CD4-positive, alpha-beta memory T cell (primary cell): ENCODE results near the gene HGD. TPM values are rescaled to one million over a fixed set of nuclear protein-coding genes. Genes with fewer than 3 reads are reported as not detected.
"Not testable (repeated sequence)": the region's sequence is repeated elsewhere in the genome, so short reads cannot be mapped to it uniquely, and the experiment has no call there.

ENCODE experiments used
- CTCF ChIA-PET: fragments of 350-600 bp; sonication (Branson Sonifier 250); formaldehyde crosslinking; loops from one replicate; lab custom pipeline; 2021; ENCODE audit warnings: inconsistent platforms; ENCODE audit not compliant: partially characterized antibody; lab: Charles Lee
- POLR2A ChIA-PET: fragments of 350-600 bp; sonication (Branson Sonifier 250); formaldehyde crosslinking; loops from one replicate; lab custom pipeline; 2021; ENCODE audit not compliant: partially characterized antibody; lab: Charles Lee
- DNase-seq, 5 donors: peaks; one replicate each; pipeline versions ENCODE4 v3.0.0 to v3.0.0-alpha.2; 2020 to 2022; ENCODE audit warnings: mixed read lengths in 1 of 5
- H3K27ac ChIP-seq: one replicate; pipeline ENCODE4 v1.7.0; 2013; ENCODE audit warnings: low read depth, low read length
- H3K27me3 ChIP-seq: 2 replicates; pipeline ENCODE4 v1.7.0; 2013; ENCODE audit warnings: mild to moderate bottlenecking, low read length, moderate library complexity; ENCODE audit not compliant: insufficient read depth
- H3K36me3 ChIP-seq: 2 replicates; pipeline ENCODE4 v1.7.0; 2013; ENCODE audit warnings: mild to moderate bottlenecking, low read length, moderate library complexity; ENCODE audit not compliant: insufficient read depth
- H3K4me1 ChIP-seq: 2 replicates; pipeline ENCODE4 v1.7.0; 2013; ENCODE audit warnings: mild to moderate bottlenecking, low read length, moderate library complexity; ENCODE audit not compliant: insufficient read depth
- H3K4me3 ChIP-seq, 2 donors: one replicate each; pipeline ENCODE4 v1.7.0; 2013; ENCODE audit warnings: low read length in 2 of 2, mild to moderate bottlenecking in 1 of 2
- H3K9me3 ChIP-seq, 2 donors: one replicate each; pipeline ENCODE4 v1.7.0; 2013; ENCODE audit warnings: low read length in 2 of 2, control low read depth in 1 of 2; ENCODE audit not compliant: control insufficient read depth in 1 of 2
- H3K27ac Mint-ChIP-seq, 7 donors: one replicate each; pipeline ENCODE4 v1.8.0; 2020 to 2021; ENCODE audit warnings: mixed read lengths in 7 of 7, mild to moderate bottlenecking in 6 of 7, inconsistent platforms in 3 of 7, moderate library complexity in 3 of 7
- H3K27me3 Mint-ChIP-seq, 2 donors: one replicate each; pipeline ENCODE4 v1.8.0; 2020 to 2021; ENCODE audit warnings: mixed read lengths in 2 of 2
- H3K36me3 Mint-ChIP-seq, 2 donors: one replicate each; pipeline ENCODE4 v1.8.0; 2020 to 2021; ENCODE audit warnings: mixed read lengths in 2 of 2, inconsistent platforms in 1 of 2, mild to moderate bottlenecking in 1 of 2
- H3K4me1 Mint-ChIP-seq, 4 donors: one replicate each; pipeline ENCODE4 v1.8.0; 2020 to 2021; ENCODE audit warnings: mixed read lengths in 4 of 4, mild to moderate bottlenecking in 1 of 4
- H3K4me3 Mint-ChIP-seq, 8 donors: one replicate each; pipeline ENCODE4 v1.8.0; 2020 to 2021; ENCODE audit warnings: mixed read lengths in 8 of 8, mild to moderate bottlenecking in 7 of 8, moderate library complexity in 6 of 8, inconsistent platforms in 3 of 8
- H3K9me3 Mint-ChIP-seq, 8 donors: one replicate each; pipeline ENCODE4 v1.8.0; 2020 to 2021; ENCODE audit warnings: mixed read lengths in 8 of 8, mild to moderate bottlenecking in 5 of 8, inconsistent platforms in 3 of 8, moderate library complexity in 1 of 8
- intact Hi-C: fragments of 100-400 bp; cut with micrococcal nuclease; formaldehyde crosslinking; loops from one replicate; pipeline ENCODE4 v1.15.1; 2023
- polyA plus RNA-seq, 2 donors: library from polyadenylated mRNA; unstranded; fragments of 300-500 nt; fragmentation: Illumina TruSeq; gene quantifications; one replicate each; pipeline ENCODE4 v1.2.3, GENCODE V29; 2021
- total RNA-seq, 2 experiments: library from RNA; stranded (reverse); gene quantifications; one replicate each; pipeline ENCODE4 v1.2.3, GENCODE V29; 2021

HGD gene
- total and polyA plus RNA-seq, 4 experiments from 2014 or later: 2.6 to 3.0 TPM; not detected in 2

DNA sequence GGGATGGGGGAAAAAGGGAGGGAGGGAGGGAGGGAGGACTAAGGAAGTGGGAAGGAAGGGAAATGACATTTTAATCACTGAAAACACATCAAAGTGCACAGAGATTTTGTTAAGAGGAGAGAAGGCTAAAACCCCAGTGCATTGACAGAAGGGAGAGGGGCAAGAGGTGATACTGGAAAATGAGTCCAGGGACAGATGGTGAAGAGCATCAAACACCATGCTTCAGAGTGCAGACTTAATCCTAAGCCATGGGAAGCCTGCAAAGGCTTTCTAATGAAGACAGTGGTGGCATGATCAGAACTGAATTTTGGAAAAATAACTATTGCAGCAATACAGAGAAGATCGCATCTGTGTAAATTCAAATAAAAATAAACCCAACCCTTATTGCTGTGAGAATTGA is 41.8 kb downstream of the HGD start:
- Mint-ChIP-seq H3K27ac (peak overlapping the region in 1 of 7 donors; percentile 61), H3K4me3 (no peak overlapping the region), H3K36me3 (peaks cover 0 to 8% of the 10 kb centered on the region in 2 donors), H3K4me1 (peaks cover 6 to 17% (median 11%) of the 10 kb centered on the region in 4 donors), H3K27me3 (no peaks in the 10 kb centered on the region), H3K9me3 (peaks cover 0 to 7% (median 0%) of the 10 kb centered on the region in 8 donors)
- Histone ChIP-seq H3K9me3 (no peaks in the 10 kb centered on the region), H3K4me3 (no peak overlapping the region), H3K4me1 (no peaks in the 10 kb centered on the region), H3K36me3 (no peaks in the 10 kb centered on the region), H3K27ac (no peak overlapping the region), H3K27me3 (no peaks in the 10 kb centered on the region)
- POLR2A ChIA-PET: no interaction called here
- intact Hi-C loops: no loop called here
- CTCF ChIA-PET: no interaction called here
- DNase-seq: no peak

DNA sequence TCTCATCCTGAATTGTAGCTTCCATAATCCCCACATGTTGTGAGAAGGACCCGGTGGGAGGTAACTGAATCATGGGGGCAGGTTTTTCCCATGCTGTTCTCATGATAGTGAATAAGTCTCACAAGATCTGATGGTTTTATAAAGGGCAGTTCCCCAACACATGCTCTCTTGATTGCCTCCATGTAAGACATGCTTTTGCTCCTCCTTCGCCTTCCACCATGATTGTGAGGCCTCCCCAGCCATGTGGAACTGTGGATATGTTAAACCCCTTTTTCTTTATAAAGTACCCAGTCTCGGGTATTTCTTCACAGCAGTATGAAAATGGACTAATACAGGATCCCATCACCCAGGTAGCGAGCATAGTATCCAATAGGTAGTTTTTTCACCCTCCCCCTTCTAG is 43.2 kb downstream of the HGD start:
- H3K27ac Mint-ChIP-seq, H3K27me3 Mint-ChIP-seq, H3K36me3 Mint-ChIP-seq, DNase-seq, intact Hi-C loops, H3K4me1 ChIP-seq, H3K36me3 ChIP-seq, POLR2A ChIA-PET, H3K27me3 ChIP-seq, CTCF ChIA-PET, H3K4me3 ChIP-seq, H3K9me3 Mint-ChIP-seq, H3K27ac ChIP-seq, H3K4me3 Mint-ChIP-seq, H3K9me3 ChIP-seq: not testable (repeated sequence)
- H3K4me1 Mint-ChIP-seq: peaks cover 6 to 17% (median 11%) of the 10 kb centered on the region in 4 donors

DNA sequence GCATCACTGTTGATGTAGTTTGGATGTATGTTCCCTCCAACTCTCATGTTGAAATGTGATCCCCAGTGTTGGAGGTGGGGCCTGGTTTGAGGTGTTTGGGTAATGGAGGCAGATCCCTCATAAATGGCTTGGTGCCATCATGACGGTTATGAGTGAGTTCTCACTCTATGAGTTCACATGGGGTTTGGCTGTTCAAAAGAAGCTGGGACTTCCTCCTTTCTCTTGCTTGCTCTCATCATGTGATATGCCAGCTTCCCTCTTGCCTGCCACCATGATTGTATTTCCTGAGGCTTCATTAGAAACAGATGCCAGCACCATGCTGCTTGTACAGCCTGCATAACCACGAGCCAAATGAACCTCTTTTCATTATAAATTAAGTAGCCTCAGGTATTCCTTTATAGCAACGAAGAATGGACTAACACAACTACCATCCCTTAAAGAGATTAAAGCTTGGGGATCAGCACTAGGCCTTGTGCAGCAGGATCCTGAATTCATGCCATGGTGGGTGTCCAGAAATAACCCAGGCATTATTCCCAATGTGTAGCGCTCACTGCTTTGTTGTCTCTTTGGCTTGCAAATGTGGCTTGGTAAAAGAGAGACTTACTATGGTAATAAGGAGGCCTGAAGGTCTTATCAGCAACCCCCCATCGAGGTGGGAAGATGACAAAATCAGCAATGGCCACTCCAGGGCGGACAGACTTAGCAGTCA is 44.0 kb downstream of the HGD start:
- Histone ChIP-seq H3K9me3 (no peaks in the 10 kb centered on the region), H3K4me1 (no peaks in the 10 kb centered on the region), H3K27ac (no peak overlapping the region), H3K27me3 (no peaks in the 10 kb centered on the region), H3K36me3 (no peaks in the 10 kb centered on the region), H3K4me3 (no peak overlapping the region)
- Mint-ChIP-seq H3K4me3 (no peak overlapping the region), H3K36me3 (peaks cover 0 to 8% of the 10 kb centered on the region in 2 donors), H3K9me3 (peaks cover 0 to 4% (median 0%) of the 10 kb centered on the region in 8 donors), H3K4me1 (peaks cover 6 to 17% (median 11%) of the 10 kb centered on the region in 4 donors), H3K27ac (peak overlapping the region in 2 of 7 donors; percentile 27 to 33), H3K27me3 (no peaks in the 10 kb centered on the region)
- intact Hi-C loops: no loop called here
- ChIA-PET POLR2A (no interaction called here), CTCF (interaction anchor here (0.7 kb wide), 1 partner anchor 12 kb away, joined by 3 read pairs; no protein-coding TSS in a partner anchor)
- DNase-seq: no peak

DNA sequence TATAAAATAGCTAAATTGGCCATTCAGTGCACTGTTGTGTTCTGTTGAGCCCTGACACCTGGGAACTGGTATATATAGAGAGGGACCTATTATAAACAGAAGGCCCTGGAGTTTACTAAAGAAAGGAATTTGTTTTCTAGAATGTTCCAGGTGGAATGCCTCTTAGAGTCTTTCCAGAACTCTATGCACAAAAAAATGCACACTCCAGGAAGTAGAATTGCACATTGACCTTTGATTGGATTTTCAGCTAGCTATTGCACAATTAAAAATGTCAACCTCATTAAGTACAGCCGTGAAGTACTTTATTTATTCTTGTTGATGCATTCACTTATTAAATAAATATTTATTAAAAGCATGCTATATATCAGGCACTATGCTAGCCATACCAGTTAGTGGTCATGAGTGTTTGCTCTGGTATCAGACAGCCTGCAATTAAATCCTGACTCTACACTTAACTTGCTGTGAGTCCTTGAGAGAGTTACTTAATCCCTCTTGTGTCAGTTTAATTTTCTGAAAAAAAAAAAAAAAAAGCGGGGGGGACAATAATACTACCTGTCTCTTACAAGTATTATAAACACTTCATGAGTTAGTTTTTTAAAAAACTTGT is 45.1 kb downstream of the HGD start:
- H3K9me3 Mint-ChIP-seq: peaks cover 0 to 4% (median 0%) of the 10 kb centered on the region in 8 donors
- ChIA-PET POLR2A (no interaction called here), CTCF (no interaction called here)
- no peaks in the 10 kb centered on the region for H3K27me3 ChIP-seq
- no peaks in the 10 kb centered on the region for H3K9me3 ChIP-seq
- peaks cover 0 to 8% of the 10 kb centered on the region in 2 donors for H3K36me3 Mint-ChIP-seq
- no peak for DNase-seq
- H3K4me3 ChIP-seq: no peak overlapping the region
- no peak overlapping the region for H3K4me3 Mint-ChIP-seq
- no peak overlapping the region for H3K27ac Mint-ChIP-seq
- no peak overlapping the region for H3K27ac ChIP-seq
- peaks cover 6 to 17% (median 11%) of the 10 kb centered on the region in 4 donors for H3K4me1 Mint-ChIP-seq
- no peaks in the 10 kb centered on the region for H3K4me1 ChIP-seq
- H3K27me3 Mint-ChIP-seq: no peaks in the 10 kb centered on the region
- intact Hi-C loops: no loop called here
- H3K36me3 ChIP-seq: no peaks in the 10 kb centered on the region

DNA sequence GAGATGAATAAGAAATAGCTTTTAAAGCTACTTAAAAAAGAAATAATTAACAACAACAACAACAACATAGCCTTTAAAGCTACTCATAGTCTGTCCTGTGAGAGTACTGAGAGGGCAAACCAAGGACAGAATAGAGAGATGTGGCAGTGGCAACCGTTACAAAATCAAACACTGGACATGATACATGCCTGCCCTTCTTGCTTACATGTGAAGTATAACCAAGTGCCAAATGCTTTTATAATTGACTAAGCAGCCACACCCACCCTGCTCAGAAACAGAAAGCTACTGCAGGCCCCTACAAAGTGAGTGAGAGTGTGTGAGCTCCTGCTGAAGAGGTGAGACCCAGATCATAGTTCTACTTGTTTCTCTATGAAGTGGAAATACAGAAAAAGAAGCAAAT is 47.5 kb downstream of the HGD start:
- H3K27ac Mint-ChIP-seq: no peak overlapping the region
- intact Hi-C loops: no loop called here
- H3K4me3 Mint-ChIP-seq: no peak overlapping the region
- no peaks in the 10 kb centered on the region for H3K9me3 ChIP-seq
- peaks cover 0 to 8% of the 10 kb centered on the region in 2 donors for H3K36me3 Mint-ChIP-seq
- H3K36me3 ChIP-seq: no peaks in the 10 kb centered on the region
- no peaks in the 10 kb centered on the region for H3K27me3 Mint-ChIP-seq
- peaks cover 0 to 3% (median 2%) of the 10 kb centered on the region in 4 donors for H3K4me1 Mint-ChIP-seq
- H3K4me3 ChIP-seq: no peak overlapping the region
- DNase-seq: no peak
- no peak overlapping the region for H3K27ac ChIP-seq
- no peaks in the 10 kb centered on the region for H3K27me3 ChIP-seq
- CTCF ChIA-PET: interaction anchor here (0.7 to 1.2 kb wide), 4 partner anchors 12 to 76 kb away, joined by 3 to 5 read pairs (median 3); partner anchors contain the start of gene NDUFB4
- H3K4me1 ChIP-seq: no peaks in the 10 kb centered on the region
- peaks cover 0 to 10% (median 3%) of the 10 kb centered on the region in 8 donors for H3K9me3 Mint-ChIP-seq
- POLR2A ChIA-PET: no interaction called here

DNA sequence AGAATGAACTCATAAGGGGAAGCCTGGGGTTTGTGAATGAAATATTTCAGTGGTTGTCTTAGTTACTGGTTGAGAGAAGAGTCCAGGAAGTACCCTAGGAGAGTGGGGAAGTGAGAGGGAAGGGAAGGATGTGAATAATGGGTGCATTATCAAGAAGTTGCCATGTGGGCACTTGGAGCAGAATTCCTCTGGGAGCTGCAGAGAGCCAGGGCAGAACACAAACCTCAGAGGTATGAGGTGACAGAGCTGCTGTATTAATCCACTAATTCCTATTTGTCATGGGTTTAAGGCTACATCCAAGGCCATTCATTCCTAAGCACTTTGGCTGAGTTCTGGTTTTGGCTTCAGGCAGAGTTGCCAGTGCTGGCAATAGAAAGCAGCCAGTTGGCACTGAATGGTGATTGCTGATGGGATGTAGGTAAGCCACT is 56.9 kb downstream of the HGD start:
- H3K27ac ChIP-seq: no peak overlapping the region
- H3K4me3 ChIP-seq: no peak overlapping the region
- Mint-ChIP-seq H3K9me3 (peaks cover 0 to 30% (median 20%) of the 10 kb centered on the region in 8 donors), H3K4me3 (no peak overlapping the region), H3K27ac (no peak overlapping the region), H3K36me3 (peaks cover 3 to 14% of the 10 kb centered on the region in 2 donors), H3K4me1 (no peaks in the 10 kb centered on the region), H3K27me3 (peaks cover 3 to 6% of the 10 kb centered on the region in 2 donors)
- H3K36me3 ChIP-seq: no peaks in the 10 kb centered on the region
- peaks cover 0 to 5% of the 10 kb centered on the region in 2 donors for H3K9me3 ChIP-seq
- no peaks in the 10 kb centered on the region for H3K27me3 ChIP-seq
- CTCF ChIA-PET: no interaction called here
- H3K4me1 ChIP-seq: no peaks in the 10 kb centered on the region
- POLR2A ChIA-PET: no interaction called here
- DNase-seq: no peak
- intact Hi-C loops: no loop called here

DNA sequence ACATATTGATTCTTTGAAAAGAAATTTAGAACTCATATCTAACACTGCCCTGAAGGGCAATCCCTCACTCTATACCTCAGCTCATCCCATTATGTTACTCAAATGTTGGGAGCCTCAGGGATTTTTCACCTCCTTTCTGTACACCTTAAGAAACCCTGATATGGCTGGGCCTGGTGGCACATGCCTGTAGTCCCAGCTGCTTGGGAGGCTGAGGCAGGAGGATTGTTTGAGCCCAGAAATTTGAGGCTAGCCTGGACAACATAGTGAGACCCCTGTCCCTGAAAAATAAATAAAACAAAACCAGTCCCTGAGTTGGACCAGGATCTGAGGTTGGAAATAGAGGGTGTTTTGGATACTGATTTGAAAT is 58.3 kb downstream of the HGD start:
- Histone ChIP-seq H3K4me1 (no peaks in the 10 kb centered on the region), H3K27me3 (no peaks in the 10 kb centered on the region), H3K4me3 (no peak overlapping the region), H3K36me3 (no peaks in the 10 kb centered on the region), H3K9me3 (peaks cover 0 to 5% of the 10 kb centered on the region in 2 donors), H3K27ac (no peak overlapping the region)
- intact Hi-C loops: loop anchor here (1.0 kb wide), 1 partner anchor 172 kb away; no protein-coding TSS in a partner anchor
- Mint-ChIP-seq H3K36me3 (peaks cover 3 to 12% of the 10 kb centered on the region in 2 donors), H3K27me3 (peaks cover 3 to 6% of the 10 kb centered on the region in 2 donors), H3K9me3 (peaks cover 0 to 28% (median 17%) of the 10 kb centered on the region in 8 donors), H3K27ac (no peak overlapping the region), H3K4me1 (no peaks in the 10 kb centered on the region), H3K4me3 (no peak overlapping the region)
- ChIA-PET CTCF (interaction anchor here (1.3 kb wide), 1 partner anchor 171 kb away, joined by 3 read pairs; no protein-coding TSS in a partner anchor), POLR2A (no interaction called here)
- no peak for DNase-seq
